HS-5 (cell line): ENCODE results near the gene GALP.
A peak's percentile ranks its signal among the peaks of the same experiment; 100 is the strongest.
"Not testable (repeated sequence)": the region's sequence is repeated elsewhere in the genome, so short reads cannot be mapped to it uniquely, and the experiment has no call there.

Source experiments
- DNase-seq: peaks from one replicate; pipeline ENCODE4 v3.0.0-alpha.2; 2012; ENCODE audit warnings: low read depth

Gene GALP

DNA sequence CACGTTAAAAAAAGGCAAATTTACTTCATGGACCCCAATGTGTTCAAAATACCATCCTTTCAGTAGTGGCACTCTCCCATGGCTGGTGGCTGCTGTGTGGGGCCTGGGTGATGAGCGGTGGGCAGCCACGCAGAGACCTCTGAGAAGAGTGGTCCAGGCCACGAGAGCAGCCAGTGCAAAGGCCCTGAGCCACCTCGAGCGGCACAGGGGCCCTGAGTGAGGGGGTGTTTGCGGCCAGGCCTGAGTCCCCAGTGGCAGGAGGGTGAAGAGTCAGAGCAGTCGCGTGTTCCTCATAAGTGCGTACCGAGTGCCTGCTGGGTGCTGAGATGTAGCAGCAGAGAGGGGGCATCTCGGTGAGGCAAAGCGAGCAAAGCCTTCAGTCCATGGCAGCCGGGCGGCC lies 27.7 kb upstream of the GALP start:
- no peak for DNase-seq

DNA sequence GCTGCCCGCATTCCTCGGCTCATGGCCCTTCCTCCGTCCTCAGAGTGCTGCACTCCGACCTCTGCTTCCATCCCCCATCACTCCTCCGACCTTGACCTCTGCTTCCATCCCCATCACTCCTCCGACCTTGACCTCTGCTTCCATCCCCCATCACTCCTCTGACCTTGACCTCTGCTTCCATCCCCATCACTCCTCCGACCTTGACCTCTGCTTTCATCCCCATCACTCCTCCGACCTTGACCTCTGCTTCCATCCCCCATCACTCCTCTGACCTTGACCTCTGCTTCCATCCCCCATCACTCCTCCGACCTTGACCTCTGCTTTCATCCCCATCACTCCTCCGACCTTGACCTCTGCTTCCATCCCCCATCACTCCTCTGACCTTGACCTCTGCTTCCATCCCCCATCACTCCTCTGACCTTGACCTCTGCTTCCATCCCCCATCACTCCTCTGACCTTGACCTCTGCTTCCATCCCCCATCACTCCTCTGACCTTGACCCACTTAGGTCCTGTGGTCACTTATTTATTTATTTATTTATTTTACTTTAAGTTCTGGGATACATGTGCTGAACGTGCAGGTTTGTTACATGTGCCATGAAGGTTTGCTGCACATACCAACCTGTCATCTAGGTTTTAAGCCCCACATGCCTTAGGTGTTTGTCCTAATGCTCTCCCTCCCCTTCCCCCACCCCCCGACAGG lies 26.7 kb upstream of the GALP start:
- not testable (repeated sequence) for DNase-seq

DNA sequence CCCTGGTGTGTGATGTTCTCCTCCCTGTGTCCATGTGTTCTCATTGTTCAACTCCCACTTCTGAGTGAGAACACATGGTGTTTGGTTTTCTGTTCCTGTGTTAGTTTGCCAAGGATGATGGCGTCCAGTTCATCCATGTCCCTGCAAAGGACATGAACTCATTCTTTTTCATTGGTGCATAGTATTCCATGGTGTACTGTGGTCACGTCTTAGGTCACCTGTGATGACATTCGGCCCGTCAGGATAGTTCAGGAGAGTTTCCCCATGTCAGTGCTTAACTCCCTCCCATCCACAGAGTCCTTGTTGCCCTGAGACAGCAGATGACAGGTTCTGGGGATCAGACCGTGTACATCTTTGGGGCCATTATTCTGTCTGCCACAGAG lies 26.2 kb upstream of the GALP start:
- DNase-seq, result no peak

GRCh38 chr19:56150358-56150757 lies 25.4 kb upstream of the GALP start:
- DNase-seq, result no peak

- no peak for DNase-seq
Measured at GRCh38 chr19:56152644-56153043, 23.2 kb upstream of the GALP start.

DNA sequence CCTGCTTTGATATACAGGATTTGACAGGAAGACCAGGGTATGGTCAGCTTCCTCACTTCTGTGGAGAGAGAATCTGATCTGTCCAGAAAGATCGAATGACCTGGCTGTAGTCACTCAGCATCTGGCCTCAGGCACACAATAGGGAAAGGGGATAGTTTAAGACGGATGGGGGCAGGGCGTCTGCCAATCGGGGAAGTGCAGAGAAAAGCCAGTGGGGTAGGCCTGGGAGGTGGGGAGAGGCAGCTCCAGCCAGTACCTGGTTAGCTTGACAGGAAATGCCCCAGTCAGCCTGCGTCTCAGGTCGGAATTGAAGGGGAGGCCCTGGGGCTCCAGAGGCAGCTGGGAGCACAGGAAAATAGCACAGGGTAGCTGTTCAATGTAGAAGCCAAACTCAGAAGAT lies 22.3 kb upstream of the GALP start:
- no peak for DNase-seq

GRCh38 chr19:56155124-56155687 lies 20.6 kb upstream of the GALP start:
- no peak for DNase-seq

GRCh38 chr19:56156768-56157167 lies 19.0 kb upstream of the GALP start:
- DNase-seq, result no peak

DNA sequence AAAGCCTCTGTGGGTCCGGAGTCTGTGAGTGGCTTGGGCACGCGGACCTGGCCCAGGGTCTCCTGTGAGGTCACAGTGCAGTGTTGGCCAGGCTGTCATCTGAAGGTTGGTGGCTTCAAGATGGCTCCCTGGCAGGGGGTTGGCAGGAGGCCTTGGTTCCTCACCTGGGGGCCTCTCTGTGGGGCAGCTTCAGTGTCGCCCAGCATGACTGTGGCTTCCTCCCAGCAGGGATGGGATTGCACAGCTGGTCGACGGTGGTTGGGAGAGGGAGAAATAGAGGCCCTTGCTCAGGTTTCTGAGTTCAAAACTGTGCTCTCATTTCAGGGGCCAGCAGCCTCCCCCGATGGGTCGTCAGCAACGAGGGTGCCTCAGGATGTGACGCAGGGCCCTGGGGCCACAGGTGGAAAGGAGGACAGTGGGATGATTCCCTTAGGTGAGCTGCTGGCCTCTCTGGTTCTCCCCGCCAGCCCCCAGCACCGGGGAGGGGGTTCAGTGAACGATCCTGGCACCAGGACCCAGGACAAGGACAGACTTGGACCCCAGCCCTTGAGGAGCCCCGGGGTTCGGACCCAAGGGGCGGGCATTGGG lies 17.5 kb upstream of the GALP start:
- no peak for DNase-seq

- no peak for DNase-seq
Measured at GRCh38 chr19:56159009-56159559, 16.7 kb upstream of the GALP start.

- no peak for DNase-seq
Measured at GRCh38 chr19:56159622-56160271, 16.1 kb upstream of the GALP start.

GRCh38 chr19:56161534-56161933 lies 14.3 kb upstream of the GALP start:
- no peak for DNase-seq

- DNase-seq, result no peak
Measured at GRCh38 chr19:56162258-56162657, 13.6 kb upstream of the GALP start.

DNA sequence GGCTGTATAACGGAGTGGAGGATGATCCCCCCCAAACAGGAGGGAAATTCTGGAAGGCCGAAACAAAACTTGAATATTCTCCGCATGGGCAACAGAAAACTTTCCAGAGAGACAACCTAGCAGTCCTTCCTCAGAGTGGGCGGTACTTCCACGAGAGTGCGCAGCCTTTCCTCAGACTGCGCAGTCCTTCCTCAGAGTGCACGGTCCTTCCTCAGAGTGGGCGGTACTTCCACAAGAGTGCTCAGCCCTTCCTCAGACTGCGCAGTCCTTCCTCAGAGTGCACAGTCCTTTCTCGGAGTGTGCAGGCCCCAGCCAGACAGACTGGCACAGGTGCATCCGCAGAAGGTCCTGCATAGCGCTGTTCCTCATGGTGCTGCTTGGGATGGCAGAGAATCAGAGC lies 12.7 kb upstream of the GALP start:
- DNase-seq, result no peak

- no peak for DNase-seq
Measured at GRCh38 chr19:56167064-56167578, 8.7 kb upstream of the GALP start.

GRCh38 chr19:56170261-56170660 lies 5.5 kb upstream of the GALP start:
- DNase-seq, result peak; percentile 49

DNA sequence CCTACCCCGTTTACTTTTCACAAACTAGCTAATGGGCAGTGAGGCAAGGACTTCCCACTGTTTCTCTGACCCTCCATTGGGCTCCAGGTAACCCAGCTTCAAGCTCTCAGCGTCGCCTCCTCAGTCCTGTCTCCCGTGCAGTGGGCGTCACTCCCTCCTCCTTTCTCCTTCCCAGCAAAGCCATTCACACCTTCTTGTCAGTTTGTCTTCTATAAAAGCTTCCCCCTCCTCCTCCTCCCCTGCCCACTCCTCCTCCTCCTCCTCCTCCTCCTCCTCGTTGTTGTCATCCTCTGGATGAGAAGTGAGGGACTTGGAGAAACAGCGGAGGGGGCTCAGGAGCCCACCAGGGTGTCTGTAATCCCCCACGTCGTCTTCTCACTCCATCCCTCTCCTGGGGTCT lies 1.7 kb upstream of the GALP start:
- DNase-seq, result no peak

DNA sequence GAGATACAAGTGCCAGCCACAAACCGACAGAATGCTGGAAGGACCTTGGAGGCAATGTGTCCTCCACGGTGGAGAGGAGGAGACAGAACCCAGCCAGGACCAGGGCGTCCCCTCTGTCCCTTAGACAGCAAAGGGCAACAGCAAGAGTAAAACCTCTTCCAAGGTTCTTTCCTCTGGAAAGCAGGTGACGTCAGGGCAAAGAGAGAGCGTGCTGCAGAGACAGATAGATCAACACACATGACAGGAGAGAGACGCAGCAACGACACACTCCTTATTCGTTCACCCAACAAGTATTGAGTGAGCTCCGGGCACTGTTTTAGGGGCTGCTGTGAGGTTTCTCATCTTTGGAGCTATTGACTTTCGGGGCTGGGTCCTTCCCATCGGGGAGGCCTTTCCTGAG lies 1.3 kb upstream of the GALP start:
- DNase-seq, result no peak

DNA sequence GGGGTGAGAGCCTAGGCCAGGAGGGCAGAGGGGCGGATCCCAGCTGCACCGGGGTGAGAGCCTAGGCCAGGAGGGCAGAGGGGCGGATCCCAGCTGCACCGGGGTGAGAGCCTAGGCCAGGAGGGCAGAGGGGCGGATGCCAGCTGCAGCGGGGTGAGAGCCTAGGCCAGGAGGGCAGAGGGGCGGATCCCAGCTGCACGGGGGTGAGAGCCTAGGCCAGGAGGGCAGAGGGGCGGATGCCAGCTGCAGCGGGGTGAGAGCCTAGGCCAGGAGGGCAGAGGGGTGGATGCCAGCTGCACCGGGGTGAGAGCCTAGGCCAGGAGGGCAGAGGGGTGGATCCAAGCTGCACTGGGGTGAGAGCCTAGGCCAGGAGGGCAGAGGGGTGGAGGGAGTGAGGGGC lies 502 bp downstream of the GALP start:
- DNase-seq, result not testable (repeated sequence)

DNA sequence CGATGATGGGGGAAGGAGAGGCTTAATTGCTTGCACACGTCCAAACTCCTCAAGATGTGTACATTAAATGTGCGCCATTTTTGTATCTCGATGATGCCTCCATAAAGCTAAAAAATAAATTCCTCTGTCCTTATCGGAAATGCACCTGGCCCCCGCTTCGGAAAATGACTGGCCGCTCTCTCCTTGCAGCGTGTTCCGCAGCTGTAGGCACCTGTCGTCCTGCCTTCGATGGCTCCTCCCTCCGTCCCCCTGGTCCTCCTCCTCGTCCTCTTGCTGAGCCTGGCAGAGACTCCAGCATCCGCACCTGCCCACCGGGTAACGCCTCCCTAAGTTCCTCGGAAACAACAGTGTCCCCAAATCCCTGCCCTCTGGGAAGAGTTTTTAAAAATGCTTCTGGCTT lies 1.1 kb downstream of the GALP start:
- DNase-seq, result no peak

- DNase-seq, result no peak
Measured at GRCh38 chr19:56177564-56178243, 1.9 kb downstream of the GALP start.

GRCh38 chr19:56189785-56190184 lies 14.0 kb downstream of the GALP start:
- DNase-seq, result no peak
